ENCODE measurements around the gene CRACR2B.

DNA sequence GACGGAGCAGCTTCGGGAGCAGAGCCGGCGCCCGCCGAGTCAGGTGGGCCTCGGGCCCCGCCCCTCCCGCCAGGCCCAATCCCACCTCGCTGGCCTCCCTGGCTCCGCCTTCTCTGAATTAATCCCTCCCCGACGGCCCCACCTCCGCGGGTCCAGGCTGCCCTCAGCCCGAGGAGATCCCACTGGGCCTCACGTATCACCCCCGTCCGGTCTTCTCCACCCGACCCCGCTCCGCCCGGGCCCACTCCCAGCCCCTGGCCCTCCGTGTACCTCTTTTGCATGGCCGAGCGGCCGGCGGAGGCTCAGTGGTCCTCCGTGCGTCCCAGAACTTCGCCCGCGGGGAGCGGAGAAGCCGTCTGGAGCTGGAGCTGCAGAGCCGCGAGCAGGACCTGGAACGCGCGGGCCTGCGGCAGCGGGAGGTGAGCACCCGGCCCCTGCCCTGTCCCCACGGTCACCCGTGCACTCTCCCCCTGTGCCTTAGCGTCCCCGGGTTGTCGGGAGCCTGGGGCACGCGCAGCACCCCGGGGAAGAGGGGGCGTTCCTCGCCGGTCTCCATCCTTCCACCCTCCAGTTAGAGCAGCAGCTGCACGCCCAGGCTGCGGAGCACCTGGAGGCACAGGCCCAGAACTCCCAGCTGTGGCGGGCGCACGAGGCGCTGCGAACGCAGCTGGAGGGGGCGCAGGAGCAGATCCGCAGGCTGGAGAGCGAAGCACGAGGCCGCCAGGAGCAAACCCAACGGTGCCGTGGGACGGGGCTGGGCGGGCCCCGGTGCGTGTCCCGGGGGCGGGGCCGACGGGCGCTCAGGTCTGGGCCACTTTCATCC, 2.8 kb downstream of the CRACR2B start:
- TF ChIP-seq, protein P1, sequence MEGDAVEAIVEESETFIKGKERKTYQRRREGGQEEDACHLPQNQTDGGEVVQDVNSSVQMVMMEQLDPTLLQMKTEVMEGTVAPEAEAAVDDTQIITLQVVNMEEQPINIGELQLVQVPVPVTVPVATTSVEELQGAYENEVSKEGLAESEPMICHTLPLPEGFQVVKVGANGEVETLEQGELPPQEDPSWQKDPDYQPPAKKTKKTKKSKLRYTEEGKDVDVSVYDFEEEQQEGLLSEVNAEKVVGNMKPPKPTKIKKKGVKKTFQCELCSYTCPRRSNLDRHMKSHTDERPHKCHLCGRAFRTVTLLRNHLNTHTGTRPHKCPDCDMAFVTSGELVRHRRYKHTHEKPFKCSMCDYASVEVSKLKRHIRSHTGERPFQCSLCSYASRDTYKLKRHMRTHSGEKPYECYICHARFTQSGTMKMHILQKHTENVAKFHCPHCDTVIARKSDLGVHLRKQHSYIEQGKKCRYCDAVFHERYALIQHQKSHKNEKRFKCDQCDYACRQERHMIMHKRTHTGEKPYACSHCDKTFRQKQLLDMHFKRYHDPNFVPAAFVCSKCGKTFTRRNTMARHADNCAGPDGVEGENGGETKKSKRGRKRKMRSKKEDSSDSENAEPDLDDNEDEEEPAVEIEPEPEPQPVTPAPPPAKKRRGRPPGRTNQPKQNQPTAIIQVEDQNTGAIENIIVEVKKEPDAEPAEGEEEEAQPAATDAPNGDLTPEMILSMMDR (tag by site-specific recombination; IDR thresholded peaks at IDR 0.05), result no peak
- TF ChIP-seq ZNF23 (tag by site-specific recombination; IDR thresholded peaks at IDR 0.05; ENCODE audit: borderline replicate concordance) (no peak), ZNF274 (IDR thresholded peaks at IDR 0.05; ENCODE audit: low read length) (no peak), ZNF274 (tag by site-specific recombination; IDR thresholded peaks at IDR 0.05; ENCODE audit: borderline replicate concordance) (no peak), TCF7L2 (IDR thresholded peaks at IDR 0.05; ENCODE audit: borderline replicate concordance, low read depth, low read length) (no peak), HOXA7 (CRISPR knock-in tag; IDR thresholded peaks at IDR 0.05; ENCODE audit: borderline replicate concordance) (no peak), BCL11A (tag by site-specific recombination; IDR thresholded peaks at IDR 0.05; ENCODE audit: low read depth) (no peak), ZNF558 (tag by site-specific recombination; IDR thresholded peaks at IDR 0.05) (no peak), SETDB1 (IDR thresholded peaks at IDR 0.05; ENCODE audit: insufficient read length, low read length) (no peak), ZFP41 (tag by site-specific recombination; IDR thresholded peaks at IDR 0.05; ENCODE audit: borderline replicate concordance) (no peak)
- TF ChIP-seq, protein P2, sequence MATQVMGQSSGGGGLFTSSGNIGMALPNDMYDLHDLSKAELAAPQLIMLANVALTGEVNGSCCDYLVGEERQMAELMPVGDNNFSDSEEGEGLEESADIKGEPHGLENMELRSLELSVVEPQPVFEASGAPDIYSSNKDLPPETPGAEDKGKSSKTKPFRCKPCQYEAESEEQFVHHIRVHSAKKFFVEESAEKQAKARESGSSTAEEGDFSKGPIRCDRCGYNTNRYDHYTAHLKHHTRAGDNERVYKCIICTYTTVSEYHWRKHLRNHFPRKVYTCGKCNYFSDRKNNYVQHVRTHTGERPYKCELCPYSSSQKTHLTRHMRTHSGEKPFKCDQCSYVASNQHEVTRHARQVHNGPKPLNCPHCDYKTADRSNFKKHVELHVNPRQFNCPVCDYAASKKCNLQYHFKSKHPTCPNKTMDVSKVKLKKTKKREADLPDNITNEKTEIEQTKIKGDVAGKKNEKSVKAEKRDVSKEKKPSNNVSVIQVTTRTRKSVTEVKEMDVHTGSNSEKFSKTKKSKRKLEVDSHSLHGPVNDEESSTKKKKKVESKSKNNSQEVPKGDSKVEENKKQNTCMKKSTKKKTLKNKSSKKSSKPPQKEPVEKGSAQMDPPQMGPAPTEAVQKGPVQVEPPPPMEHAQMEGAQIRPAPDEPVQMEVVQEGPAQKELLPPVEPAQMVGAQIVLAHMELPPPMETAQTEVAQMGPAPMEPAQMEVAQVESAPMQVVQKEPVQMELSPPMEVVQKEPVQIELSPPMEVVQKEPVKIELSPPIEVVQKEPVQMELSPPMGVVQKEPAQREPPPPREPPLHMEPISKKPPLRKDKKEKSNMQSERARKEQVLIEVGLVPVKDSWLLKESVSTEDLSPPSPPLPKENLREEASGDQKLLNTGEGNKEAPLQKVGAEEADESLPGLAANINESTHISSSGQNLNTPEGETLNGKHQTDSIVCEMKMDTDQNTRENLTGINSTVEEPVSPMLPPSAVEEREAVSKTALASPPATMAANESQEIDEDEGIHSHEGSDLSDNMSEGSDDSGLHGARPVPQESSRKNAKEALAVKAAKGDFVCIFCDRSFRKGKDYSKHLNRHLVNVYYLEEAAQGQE (tag by site-specific recombination; IDR thresholded peaks at IDR 0.05), result no peak
- TF ChIP-seq, protein P3, sequence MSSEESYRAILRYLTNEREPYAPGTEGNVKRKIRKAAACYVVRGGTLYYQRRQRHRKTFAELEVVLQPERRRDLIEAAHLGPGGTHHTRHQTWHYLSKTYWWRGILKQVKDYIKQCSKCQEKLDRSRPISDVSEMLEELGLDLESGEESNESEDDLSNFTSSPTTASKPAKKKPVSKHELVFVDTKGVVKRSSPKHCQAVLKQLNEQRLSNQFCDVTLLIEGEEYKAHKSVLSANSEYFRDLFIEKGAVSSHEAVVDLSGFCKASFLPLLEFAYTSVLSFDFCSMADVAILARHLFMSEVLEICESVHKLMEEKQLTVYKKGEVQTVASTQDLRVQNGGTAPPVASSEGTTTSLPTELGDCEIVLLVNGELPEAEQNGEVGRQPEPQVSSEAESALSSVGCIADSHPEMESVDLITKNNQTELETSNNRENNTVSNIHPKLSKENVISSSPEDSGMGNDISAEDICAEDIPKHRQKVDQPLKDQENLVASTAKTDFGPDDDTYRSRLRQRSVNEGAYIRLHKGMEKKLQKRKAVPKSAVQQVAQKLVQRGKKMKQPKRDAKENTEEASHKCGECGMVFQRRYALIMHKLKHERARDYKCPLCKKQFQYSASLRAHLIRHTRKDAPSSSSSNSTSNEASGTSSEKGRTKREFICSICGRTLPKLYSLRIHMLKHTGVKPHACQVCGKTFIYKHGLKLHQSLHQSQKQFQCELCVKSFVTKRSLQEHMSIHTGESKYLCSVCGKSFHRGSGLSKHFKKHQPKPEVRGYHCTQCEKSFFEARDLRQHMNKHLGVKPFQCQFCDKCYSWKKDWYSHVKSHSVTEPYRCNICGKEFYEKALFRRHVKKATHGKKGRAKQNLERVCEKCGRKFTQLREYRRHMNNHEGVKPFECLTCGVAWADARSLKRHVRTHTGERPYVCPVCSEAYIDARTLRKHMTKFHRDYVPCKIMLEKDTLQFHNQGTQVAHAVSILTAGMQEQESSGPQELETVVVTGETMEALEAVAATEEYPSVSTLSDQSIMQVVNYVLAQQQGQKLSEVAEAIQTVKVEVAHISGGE (tag by site-specific recombination; conservative IDR thresholded peaks at IDR 0.05; ENCODE audit: low read depth), result no peak

All from HEK293 (cell line).